ENCODE data around the gene DENND1C. TPM values are rescaled to one million over a fixed set of nuclear protein-coding genes. Genes with fewer than 3 reads are reported as not detected.

Gene DENND1C
- total RNA-seq, 2 donors from 2014 or later, result 0.30 to 0.75 TPM

GRCh38 chr19:6484831-6485230 is 3.2 kb upstream of the DENND1C start:
- no peak overlapping the region for H3K27ac ChIP-seq
- no peaks in the 10 kb centered on the region for H3K4me1 ChIP-seq
- H3K36me3 ChIP-seq, result no peaks in the 10 kb centered on the region
- TF ChIP-seq CTCF (IDR thresholded peaks at IDR 0.05), result no peak
- H3K4me3 ChIP-seq, result no peak overlapping the region
- no peaks in the 10 kb centered on the region for H3K9me3 ChIP-seq
- H3K27me3 ChIP-seq, result no peaks in the 10 kb centered on the region
- no peak for DNase-seq (ENCODE audit: low spot score)

GRCh38 chr19:6484230-6484629 is 2.6 kb upstream of the DENND1C start:
- H3K36me3 ChIP-seq, result no peaks in the 10 kb centered on the region
- no peaks in the 10 kb centered on the region for H3K27me3 ChIP-seq
- no peak for TF ChIP-seq CTCF (IDR thresholded peaks at IDR 0.05)
- no peaks in the 10 kb centered on the region for H3K9me3 ChIP-seq
- H3K4me1 ChIP-seq, result no peaks in the 10 kb centered on the region
- no peak overlapping the region for H3K4me3 ChIP-seq
- no peak overlapping the region for H3K27ac ChIP-seq
- DNase-seq (ENCODE audit: low spot score), result no peak

GRCh38 chr19:6483235-6483634 is 1.6 kb upstream of the DENND1C start:
- no peak for DNase-seq (ENCODE audit: low spot score)
- H3K9me3 ChIP-seq, result no peaks in the 10 kb centered on the region
- no peak overlapping the region for H3K27ac ChIP-seq
- H3K36me3 ChIP-seq, result no peaks in the 10 kb centered on the region
- no peak overlapping the region for H3K4me3 ChIP-seq
- H3K4me1 ChIP-seq, result no peaks in the 10 kb centered on the region
- no peak for TF ChIP-seq CTCF (IDR thresholded peaks at IDR 0.05)
- H3K27me3 ChIP-seq, result no peaks in the 10 kb centered on the region

GRCh38 chr19:6482343-6482686 is 728 bp upstream of the DENND1C start:
- no peak overlapping the region for H3K4me3 ChIP-seq
- H3K27me3 ChIP-seq, result peaks cover 0 to under 1% of the 10 kb centered on the region in 2 donors
- TF ChIP-seq CTCF (IDR thresholded peaks at IDR 0.05), result no peak
- no peak for DNase-seq (ENCODE audit: low spot score)
- no peaks in the 10 kb centered on the region for H3K9me3 ChIP-seq
- H3K4me1 ChIP-seq, result no peaks in the 10 kb centered on the region
- no peaks in the 10 kb centered on the region for H3K36me3 ChIP-seq
- H3K27ac ChIP-seq, result no peak overlapping the region

- peaks cover 0 to 11% of the 10 kb centered on the region in 2 donors for H3K4me1 ChIP-seq
- H3K9me3 ChIP-seq, result no peaks in the 10 kb centered on the region
- H3K27me3 ChIP-seq, result peaks cover 7 to 8% of the 10 kb centered on the region in 2 donors
- no peak overlapping the region for H3K27ac ChIP-seq
- no peak for TF ChIP-seq CTCF (IDR thresholded peaks at IDR 0.05)
- no peak for DNase-seq (ENCODE audit: low spot score)
- H3K4me3 ChIP-seq, result peak overlapping the region in 1 of 2 donors; percentile 22
- no peaks in the 10 kb centered on the region for H3K36me3 ChIP-seq
These were observed 655 bp downstream of the DENND1C start for GRCh38 chr19:6480848-6481415.

GRCh38 chr19:6479836-6480398 is 1.7 kb downstream of the DENND1C start:
- Histone ChIP-seq H3K27ac (no peak overlapping the region), H3K27me3 (peaks cover 9 to 16% of the 10 kb centered on the region in 2 donors), H3K4me3 (no peak overlapping the region), H3K4me1 (peaks cover 0 to 18% of the 10 kb centered on the region in 2 donors), H3K9me3 (no peaks in the 10 kb centered on the region), H3K36me3 (no peaks in the 10 kb centered on the region)
- DNase-seq (ENCODE audit: low spot score), result no peak
- no peak for TF ChIP-seq CTCF (IDR thresholded peaks at IDR 0.05)
